T-helper 22 cell (primary cell): ENCODE results near the gene CPLANE1.
"Not testable (repeated sequence)": the region's sequence is repeated elsewhere in the genome, so short reads cannot be mapped to it uniquely, and the experiment has no call there.

Experiments used
- DNase-seq: peaks from one replicate; pipeline ENCODE4 v3.0.0-alpha.2; 2020; ENCODE audit warnings: low read depth

CPLANE1 gene

GRCh38 chr5:37121027-37121426 is 128.1 kb downstream of the CPLANE1 start:
- DNase-seq = no peak

DNA sequence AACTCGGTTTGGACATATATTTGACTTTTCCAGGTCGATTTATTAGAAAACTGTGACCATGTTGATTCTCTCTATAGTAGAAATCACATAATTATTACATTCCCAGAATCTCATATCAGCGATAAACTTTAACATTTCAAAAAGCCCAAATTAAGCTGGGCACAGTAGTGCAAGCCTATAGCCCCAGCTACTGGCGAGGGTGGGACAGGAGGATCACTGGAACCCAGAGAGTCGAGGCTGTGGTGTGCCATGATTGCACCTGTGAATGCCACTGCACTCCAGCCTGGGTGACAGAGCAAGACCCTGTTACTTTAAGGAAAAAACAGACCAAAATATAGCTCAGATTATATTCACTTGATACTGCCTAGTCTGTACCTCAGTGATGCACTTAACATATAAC is 128.9 kb downstream of the CPLANE1 start:
- DNase-seq = no peak

GRCh38 chr5:37116359-37116758 is 132.8 kb downstream of the CPLANE1 start:
- DNase-seq = no peak

GRCh38 chr5:37112383-37112991 is 136.7 kb downstream of the CPLANE1 start:
- no peak for DNase-seq

- no peak for DNase-seq
These were observed 137.5 kb downstream of the CPLANE1 start for GRCh38 chr5:37111426-37112382.

DNA sequence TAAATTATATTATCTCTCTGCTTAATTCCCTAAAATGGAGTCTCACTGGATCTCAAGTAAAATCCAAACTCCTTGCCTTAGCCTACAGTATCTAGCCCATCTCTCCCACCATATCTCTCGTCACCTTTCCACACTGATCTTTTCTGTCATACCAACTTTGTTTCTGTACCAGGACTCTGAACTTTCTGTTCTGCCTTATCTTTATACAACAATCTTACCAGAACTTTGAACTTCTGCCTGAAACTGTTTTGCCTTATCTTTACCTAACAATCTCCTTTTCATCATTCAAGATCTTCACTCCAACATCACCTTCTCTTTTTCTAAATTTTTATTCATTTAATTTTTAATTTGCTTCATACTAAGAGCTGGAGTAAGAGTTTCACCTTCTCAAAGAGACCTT is 139.0 kb downstream of the CPLANE1 start:
- DNase-seq = no peak

DNA sequence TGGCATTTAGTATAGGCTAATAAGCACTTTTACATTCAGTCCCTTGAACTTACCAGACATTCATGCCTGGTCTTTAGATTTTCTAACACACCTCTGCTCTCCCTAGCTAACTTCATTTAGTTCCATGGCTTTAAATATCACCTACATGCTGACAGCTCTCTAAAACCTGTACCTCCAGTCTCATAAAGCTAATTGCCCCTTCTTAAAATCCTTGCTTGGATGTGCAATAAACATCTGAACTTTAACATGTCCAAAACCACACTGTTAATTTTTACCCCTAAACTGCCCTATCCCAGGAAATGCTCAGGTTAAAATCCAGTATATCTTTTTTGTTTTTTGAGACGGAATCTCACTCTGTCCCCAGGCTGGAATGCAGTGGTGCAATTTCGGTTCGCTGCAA is 139.8 kb downstream of the CPLANE1 start:
- DNase-seq = no peak

DNA sequence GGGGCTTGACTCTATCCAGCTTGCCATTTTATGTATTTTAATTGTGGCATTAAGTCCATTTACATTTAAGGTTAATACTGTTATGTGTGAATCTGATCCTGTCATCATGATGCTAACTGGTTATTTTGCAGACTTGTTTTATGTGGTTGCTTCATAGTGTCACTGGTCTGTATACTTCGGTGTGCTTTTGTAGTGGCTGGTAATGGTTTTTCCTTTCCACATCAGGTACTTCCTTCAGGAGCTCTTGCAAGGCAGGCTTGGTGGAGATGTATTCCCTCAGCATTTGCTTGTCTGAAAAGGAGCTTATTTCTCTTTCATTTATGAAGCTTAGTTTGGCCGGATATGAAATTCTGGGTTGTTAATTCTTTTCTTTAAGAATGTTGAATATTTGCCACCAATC is 145.9 kb downstream of the CPLANE1 start:
- DNase-seq = no peak

DNA sequence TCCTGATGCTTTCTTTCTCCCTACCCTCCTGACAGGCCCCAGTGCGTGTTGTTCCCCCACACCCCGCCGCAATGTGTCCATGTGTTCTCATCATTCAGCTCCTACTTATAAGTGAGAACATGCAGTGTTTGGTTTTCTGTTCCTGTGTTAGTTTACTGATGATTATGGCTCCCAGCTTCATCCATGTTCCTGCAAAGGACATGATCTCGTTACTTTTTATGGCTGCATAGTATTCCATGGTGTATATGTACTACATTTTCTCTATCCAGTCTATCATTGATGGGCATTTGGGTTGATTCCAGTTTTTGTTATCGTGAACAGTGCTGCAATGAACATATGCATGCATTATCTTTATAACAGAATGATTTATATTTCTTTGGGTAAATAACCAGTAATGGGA is 149.9 kb downstream of the CPLANE1 start:
- DNase-seq = not testable (repeated sequence)

DNA sequence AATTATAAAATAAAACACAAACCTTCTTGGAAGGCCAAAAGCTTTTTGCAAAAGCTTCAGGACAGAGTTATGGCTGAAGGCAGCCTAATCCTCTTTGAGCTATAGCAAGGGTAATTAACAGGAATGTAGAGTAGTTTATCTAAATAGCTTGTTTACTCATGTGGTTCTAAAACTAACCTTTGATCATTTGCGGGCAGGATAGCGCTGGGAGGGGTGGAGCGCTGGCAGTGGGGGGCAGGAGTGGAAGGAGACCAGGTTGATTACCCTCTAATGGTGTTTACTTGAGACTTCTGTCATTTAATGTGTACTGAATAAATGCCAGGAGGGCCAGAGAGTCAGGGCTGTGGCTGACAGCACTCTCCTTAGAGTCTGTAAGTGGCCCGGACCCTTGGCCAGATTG is 155.4 kb downstream of the CPLANE1 start:
- not testable (repeated sequence) for DNase-seq

GRCh38 chr5:37090781-37091180 is 158.4 kb downstream of the CPLANE1 start:
- DNase-seq = no peak

GRCh38 chr5:37090123-37090726 is 159.0 kb downstream of the CPLANE1 start:
- no peak for DNase-seq

DNA sequence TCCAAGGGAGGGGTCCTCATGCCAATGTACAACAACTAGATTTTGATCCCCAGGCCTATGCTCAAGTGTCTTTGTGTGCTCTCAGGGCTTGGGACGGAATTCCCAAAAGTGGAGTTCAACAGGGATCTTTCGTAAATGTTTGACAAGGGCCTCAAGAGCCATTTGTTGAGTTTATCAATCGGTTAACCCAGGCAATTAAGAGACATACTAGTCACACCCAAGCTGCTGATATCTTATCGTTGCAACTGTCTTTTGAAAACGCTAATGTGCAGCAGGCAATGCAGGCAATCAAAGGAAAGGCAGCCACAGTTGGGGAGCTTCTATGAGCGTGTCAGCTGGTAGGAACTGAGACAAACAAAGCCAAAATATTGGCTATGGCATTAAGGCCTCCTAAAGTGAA is 161.2 kb downstream of the CPLANE1 start:
- no peak for DNase-seq

DNA sequence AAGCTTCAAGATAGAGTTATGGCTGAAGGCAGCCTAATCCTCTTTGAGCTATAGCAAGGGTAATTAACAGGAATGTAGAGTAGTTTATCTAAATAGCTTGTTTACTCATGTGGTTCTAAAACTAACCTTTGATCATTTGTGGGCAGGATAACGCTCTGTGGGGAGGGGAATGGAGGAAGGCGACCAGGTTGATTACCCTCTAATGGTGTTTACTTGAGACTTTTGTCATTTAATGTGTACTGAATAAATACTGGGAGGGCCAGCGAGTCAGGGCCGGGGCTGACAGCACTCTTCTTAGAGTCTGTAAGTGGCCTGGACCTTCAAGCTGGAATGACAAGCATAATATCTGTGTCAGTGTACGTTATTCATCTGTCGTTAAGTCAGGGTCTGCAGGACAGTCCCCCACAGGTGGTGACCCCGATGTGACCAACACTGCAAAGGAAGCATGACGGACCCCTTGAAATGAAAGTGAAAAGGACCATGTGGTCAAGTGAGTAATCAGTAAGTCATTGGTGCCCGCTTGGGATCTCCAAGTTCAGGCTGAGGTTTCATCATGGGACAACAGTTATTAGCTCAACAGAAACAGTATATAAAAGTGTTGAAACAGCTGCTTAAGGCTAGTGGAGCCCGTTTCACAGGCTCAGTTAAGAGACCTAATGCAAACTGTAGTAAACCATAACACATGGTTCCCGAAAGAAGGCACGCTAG is 162.6 kb downstream of the CPLANE1 start:
- DNase-seq = no peak

GRCh38 chr5:37086026-37086425 is 163.2 kb downstream of the CPLANE1 start:
- DNase-seq = not testable (repeated sequence)

GRCh38 chr5:37082977-37083376 is 166.2 kb downstream of the CPLANE1 start:
- DNase-seq = not testable (repeated sequence)

- no peak for DNase-seq
These were observed 168.5 kb downstream of the CPLANE1 start for GRCh38 chr5:37080697-37081096.

DNA sequence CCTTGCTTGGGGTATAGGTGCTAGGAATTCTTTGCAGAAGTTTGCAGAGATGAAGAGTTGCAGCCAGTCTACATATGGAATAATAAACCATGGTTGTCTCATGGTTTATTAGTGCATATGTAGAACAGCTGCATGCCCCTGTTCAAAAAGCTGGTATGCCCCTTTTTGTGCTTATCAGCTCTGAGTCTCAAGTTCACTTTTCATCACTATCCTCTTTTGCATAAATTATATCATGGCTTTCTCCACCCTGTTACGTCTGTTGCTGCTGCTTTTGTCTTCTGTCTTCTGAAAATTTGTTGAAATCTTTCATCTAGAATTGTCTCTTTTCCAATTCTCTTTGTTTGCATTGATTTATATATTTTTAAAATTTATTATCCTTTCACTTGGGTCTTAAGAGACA is 172.0 kb downstream of the CPLANE1 start:
- DNase-seq = no peak

- DNase-seq = no peak
These were observed 173.7 kb downstream of the CPLANE1 start for GRCh38 chr5:37075399-37075950.

- DNase-seq = no peak
These were observed 177.1 kb downstream of the CPLANE1 start for GRCh38 chr5:37071901-37072581.

GRCh38 chr5:37071487-37071886 is 177.7 kb downstream of the CPLANE1 start:
- no peak for DNase-seq
